H9 (cell line): ENCODE data around the gene GRIK4. TPM values are rescaled to one million over a fixed set of nuclear protein-coding genes. Genes with fewer than 3 reads are reported as not detected.

Experiments used
- DNase-seq: peaks from one replicate; pipeline ENCODE4 v3.0.0-alpha.2; 2017
- H2AFZ ChIP-seq: one replicate; pipeline ENCODE4 v1.6.1; 2013; ENCODE audit warnings: mild to moderate bottlenecking, low read length, control low read depth, moderate library complexity
- H2AK5ac ChIP-seq: 2 replicates; pipeline ENCODE4 v1.6.1; 2013; ENCODE audit warnings: low read length, control low read depth, mixed read lengths; ENCODE audit not compliant: insufficient read length
- H2BK120ac ChIP-seq: one replicate; pipeline ENCODE4 v1.6.1; 2013; ENCODE audit warnings: low read depth, mild to moderate bottlenecking, low read length, control low read depth, inconsistent platforms; ENCODE audit not compliant: poor library complexity, severe bottlenecking
- H2BK12ac ChIP-seq: 2 replicates; pipeline ENCODE4 v1.6.1; 2013; ENCODE audit warnings: low read length, control low read depth, mixed read lengths, low read depth; ENCODE audit not compliant: insufficient read length
- H2BK15ac ChIP-seq: 2 replicates; pipeline ENCODE4 v1.6.1; 2013; ENCODE audit warnings: low read depth, low read length, control low read depth
- H2BK20ac ChIP-seq: one replicate; pipeline ENCODE4 v1.6.1; 2013; ENCODE audit warnings: low read depth, mild to moderate bottlenecking, low read length, control low read depth, inconsistent platforms; ENCODE audit not compliant: poor library complexity, severe bottlenecking
- H2BK5ac ChIP-seq: 2 replicates; pipeline ENCODE4 v1.6.1; 2013; ENCODE audit warnings: low read length, control low read depth, mixed read lengths; ENCODE audit not compliant: insufficient read length
- H3K14ac ChIP-seq: 2 replicates; pipeline ENCODE4 v1.6.1; 2013; ENCODE audit warnings: low read length, control low read depth; ENCODE audit not compliant: insufficient read depth
- H3K18ac ChIP-seq: 2 replicates; pipeline ENCODE4 v1.6.1; 2013; ENCODE audit warnings: low read depth, mild to moderate bottlenecking, mixed read lengths, low read length, control low read depth; ENCODE audit not compliant: insufficient read length
- H3K23ac ChIP-seq: 2 replicates; pipeline ENCODE4 v1.6.1; 2013; ENCODE audit warnings: low read length, control low read depth, mixed read lengths, low read depth; ENCODE audit not compliant: insufficient read length
- H3K23me2 ChIP-seq: 2 replicates; pipeline ENCODE4 v1.6.1; 2013; ENCODE audit warnings: low read depth, mild to moderate bottlenecking, mixed read lengths, low read length, control low read depth; ENCODE audit not compliant: insufficient read length, poor library complexity, severe bottlenecking
- H3K27ac ChIP-seq: 2 replicates; pipeline ENCODE4 v1.5.1; 2013; ENCODE audit warnings: low read length, control low read depth, mixed read lengths, low read depth; ENCODE audit not compliant: insufficient read length
- H3K27me3 ChIP-seq: 2 replicates; pipeline ENCODE4 v1.6.1; 2013; ENCODE audit warnings: low read length, control low read depth, inconsistent platforms; ENCODE audit not compliant: insufficient read depth
- H3K4ac ChIP-seq: 2 replicates; pipeline ENCODE4 v1.6.1; 2013; ENCODE audit warnings: low read depth, mild to moderate bottlenecking, control low read depth, inconsistent platforms, low read length, moderate library complexity
- H3K4me1 ChIP-seq: 2 replicates; pipeline ENCODE4 v1.6.1; 2013; ENCODE audit warnings: low read length, control low read depth, inconsistent platforms; ENCODE audit not compliant: insufficient read depth
- H3K4me2 ChIP-seq: 2 replicates; pipeline ENCODE4 v1.6.1; 2013; ENCODE audit warnings: low read length, control low read depth, mixed read lengths; ENCODE audit not compliant: insufficient read length, insufficient read depth
- H3K56ac ChIP-seq: 2 replicates; pipeline ENCODE4 v1.6.1; 2013; ENCODE audit warnings: low read depth, mild to moderate bottlenecking, mixed read lengths, low read length, control low read depth; ENCODE audit not compliant: insufficient read length
- H3K79me1 ChIP-seq: 2 replicates; pipeline ENCODE4 v1.6.1; 2013; ENCODE audit warnings: low read depth, mild to moderate bottlenecking, moderate library complexity, low read length, control low read depth, inconsistent platforms; ENCODE audit not compliant: insufficient read depth, poor library complexity, severe bottlenecking
- H3K79me2 ChIP-seq: 2 replicates; pipeline ENCODE4 v1.6.1; 2013; ENCODE audit warnings: low read length, control low read depth, inconsistent platforms; ENCODE audit not compliant: insufficient read depth
- H3K9ac ChIP-seq: 2 replicates; pipeline ENCODE4 v1.6.1; 2013; ENCODE audit warnings: low read length, control low read depth, mixed read lengths; ENCODE audit not compliant: insufficient read length; ENCODE audit errors: extremely low read depth
- H3K9me3 ChIP-seq: one replicate; pipeline ENCODE4 v1.6.1; 2013; ENCODE audit warnings: low read depth, low read length, inconsistent platforms; ENCODE audit not compliant: control insufficient read depth
- H3T11ph ChIP-seq: one replicate; pipeline ENCODE4 v1.6.1; 2013; ENCODE audit warnings: mild to moderate bottlenecking, low read length, control low read depth, inconsistent platforms
- H4K20me1 ChIP-seq: one replicate; pipeline ENCODE4 v1.6.1; 2013; ENCODE audit not compliant: control insufficient read depth, insufficient read length, insufficient read depth
- H4K5ac ChIP-seq: 2 replicates; pipeline ENCODE4 v1.6.1; 2013; ENCODE audit warnings: low read depth, mild to moderate bottlenecking, mixed read lengths, low read length, control low read depth; ENCODE audit not compliant: insufficient read length
- H4K8ac ChIP-seq: replicated peaks from 2 replicates; pipeline ENCODE4 v1.6.1; 2013; ENCODE audit warnings: low read length, control low read depth, mixed read lengths, low read depth; ENCODE audit not compliant: insufficient read length
- H4K91ac ChIP-seq: 2 replicates; pipeline ENCODE4 v1.6.1; 2013; ENCODE audit warnings: low read depth, mild to moderate bottlenecking, moderate library complexity, mixed read lengths, low read length, control low read depth; ENCODE audit not compliant: insufficient read length
- H3K27ac Mint-ChIP-seq, 3 experiments: 2 replicates in 2 of 3; 3 replicates in 1 of 3; pipeline ENCODE4 v1.8.0; 2020 to 2021; ENCODE audit warnings: mixed read lengths in 3 of 3, mild to moderate bottlenecking in 1 of 3, moderate library complexity in 1 of 3
- H3K27me3 Mint-ChIP-seq: 2 replicates; pipeline ENCODE4 v1.8.0; 2021; ENCODE audit warnings: low read depth, mild to moderate bottlenecking, moderate library complexity, mixed read lengths
- H3K36me3 Mint-ChIP-seq, 3 experiments: 2 replicates in 2 of 3; 3 replicates in 1 of 3; pipeline ENCODE4 v1.8.0; 2020 to 2021; ENCODE audit warnings: low read depth in 3 of 3, mixed read lengths in 3 of 3; ENCODE audit not compliant: insufficient read depth in 1 of 3
- H3K4me1 Mint-ChIP-seq, 2 experiments: 2 replicates each; pipeline ENCODE4 v1.8.0; 2020; ENCODE audit warnings: mixed read lengths in 2 of 2
- H3K4me3 Mint-ChIP-seq, 2 experiments: 2 replicates in 1 of 2; 3 replicates in 1 of 2; pipeline ENCODE4 v1.8.0; 2020 to 2021; ENCODE audit warnings: mild to moderate bottlenecking in 2 of 2, mixed read lengths in 2 of 2, moderate library complexity in 1 of 2
- H3K9me3 Mint-ChIP-seq, 2 experiments: 2 replicates in 1 of 2; 3 replicates in 1 of 2; pipeline ENCODE4 v1.8.0; 2020; ENCODE audit warnings: mild to moderate bottlenecking in 2 of 2, mixed read lengths in 2 of 2, moderate library complexity in 1 of 2
- WGBS: extraction: QIAGEN DNeasy Blood & Tissue Kit; methylation state at CpG from one replicate; pipeline ENCODE4 v1.1.7; 2013; ENCODE audit warnings: missing lambda C conversion rate, low lambda C conversion rate, mixed read lengths; ENCODE audit not compliant: insufficient read length; ENCODE audit errors: extremely low coverage; 5-methylcytosine and 5-hydroxymethylcytosine counted together
- total RNA-seq: library from RNA; stranded (reverse); gene quantifications from 2 replicates; pipeline ENCODE4 v1.2.1, GENCODE V29; 2021
- TF ChIP-seq, protein P1 (sequence below): fragments of 200-600 bp; sonication (generic); conservative IDR thresholded peaks from 3 replicates; pipeline ENCODE4 v1.8.0; 2021; ENCODE audit warnings: antibody characterized with exemption, mild to moderate bottlenecking

The GRIK4 gene
- total RNA-seq, 1 experiment from 2014 or later = 2.3 TPM

DNA sequence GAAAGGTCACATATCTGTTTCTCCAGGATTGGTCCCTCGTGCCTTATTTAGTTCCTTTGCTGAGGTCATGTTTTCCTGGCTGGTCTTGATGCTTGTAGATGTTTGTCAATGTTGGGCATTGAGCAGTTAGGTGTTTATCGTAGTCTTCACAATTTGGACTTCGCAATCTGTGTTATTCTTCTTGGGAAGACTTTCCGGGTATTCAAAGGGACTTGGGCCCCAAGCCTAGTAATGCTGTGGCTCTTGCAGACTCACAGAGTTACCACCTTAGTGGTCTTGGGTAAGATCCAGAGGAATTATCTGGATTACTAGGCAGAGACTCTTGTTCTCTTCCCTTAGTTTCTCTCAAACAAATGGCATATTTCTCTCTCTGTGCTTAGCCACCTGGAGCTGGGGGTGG, 223.5 kb downstream of the GRIK4 start:
- H3K4me3 Mint-ChIP-seq = no peak overlapping the region
- WGBS = no CpG with 5 or more reads among the region's 4 CpGs

More for the DNA sequence above, 223.5 kb downstream of the GRIK4 start:
- Histone ChIP-seq H3K79me1 (no peaks in the 10 kb centered on the region), H3K27ac (no peak overlapping the region), H3K14ac (no peak overlapping the region; the same call in 1 of the 2 replicates), H2BK12ac (no peak overlapping the region), H4K20me1 (no peaks in the 10 kb centered on the region), H3K23me2 (no peaks in the 10 kb centered on the region), H4K5ac (no peak overlapping the region), H3K23ac (no peak overlapping the region), H2BK15ac (no peak overlapping the region), H4K8ac (no peak overlapping the region), H3K18ac (no peak overlapping the region), H4K91ac (no peak overlapping the region), H3T11ph (no peak overlapping the region), H2BK120ac (no peak overlapping the region), H2AK5ac (no peak overlapping the region), H3K4me2 (no peak overlapping the region), H3K9ac (no peak overlapping the region), H3K56ac (no peak overlapping the region), H2BK5ac (no peak overlapping the region), H3K27me3 (no peaks in the 10 kb centered on the region), H3K9me3 (no peaks in the 10 kb centered on the region), H2BK20ac (no peak overlapping the region), H2AFZ (no peak overlapping the region), H3K4ac (no peak overlapping the region), H3K4me1 (no peaks in the 10 kb centered on the region), H3K79me2 (no peaks in the 10 kb centered on the region)
- Mint-ChIP-seq H3K27ac (no peak overlapping the region), H3K27me3 (peaks cover 5% of the 10 kb centered on the region), H3K36me3 (no peaks in the 10 kb centered on the region), H3K4me1 (no peaks in the 10 kb centered on the region), H3K9me3 (no peaks in the 10 kb centered on the region)
- no peak for DNase-seq
- TF ChIP-seq, protein P1, sequence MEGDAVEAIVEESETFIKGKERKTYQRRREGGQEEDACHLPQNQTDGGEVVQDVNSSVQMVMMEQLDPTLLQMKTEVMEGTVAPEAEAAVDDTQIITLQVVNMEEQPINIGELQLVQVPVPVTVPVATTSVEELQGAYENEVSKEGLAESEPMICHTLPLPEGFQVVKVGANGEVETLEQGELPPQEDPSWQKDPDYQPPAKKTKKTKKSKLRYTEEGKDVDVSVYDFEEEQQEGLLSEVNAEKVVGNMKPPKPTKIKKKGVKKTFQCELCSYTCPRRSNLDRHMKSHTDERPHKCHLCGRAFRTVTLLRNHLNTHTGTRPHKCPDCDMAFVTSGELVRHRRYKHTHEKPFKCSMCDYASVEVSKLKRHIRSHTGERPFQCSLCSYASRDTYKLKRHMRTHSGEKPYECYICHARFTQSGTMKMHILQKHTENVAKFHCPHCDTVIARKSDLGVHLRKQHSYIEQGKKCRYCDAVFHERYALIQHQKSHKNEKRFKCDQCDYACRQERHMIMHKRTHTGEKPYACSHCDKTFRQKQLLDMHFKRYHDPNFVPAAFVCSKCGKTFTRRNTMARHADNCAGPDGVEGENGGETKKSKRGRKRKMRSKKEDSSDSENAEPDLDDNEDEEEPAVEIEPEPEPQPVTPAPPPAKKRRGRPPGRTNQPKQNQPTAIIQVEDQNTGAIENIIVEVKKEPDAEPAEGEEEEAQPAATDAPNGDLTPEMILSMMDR = no peak
